ENCODE results near the gene INKA1. TPM values are rescaled to one million over a fixed set of nuclear protein-coding genes. Genes with fewer than 3 reads are reported as not detected.
"Not testable (repeated sequence)": the region's sequence is repeated elsewhere in the genome, so short reads cannot be mapped to it uniquely, and the experiment has no call there.

The INKA1 gene
- total RNA-seq, 2 donors from 2014 or later = 0.26 to 0.32 TPM

- no peak for ATAC-seq (replicated peaks)
- no peak overlapping the region for H3K4me3 Mint-ChIP-seq
- H3K27me3 Mint-ChIP-seq = no peaks in the 10 kb centered on the region
- H3K4me1 Mint-ChIP-seq = peaks cover 25% of the 10 kb centered on the region
- H3K9me3 Mint-ChIP-seq = no peaks in the 10 kb centered on the region
- H3K27ac Mint-ChIP-seq = no peak overlapping the region
- peaks cover 80% of the 10 kb centered on the region for H3K36me3 Mint-ChIP-seq (ENCODE audit: low read depth)
Observed at GRCh38 chr3:49780080-49780974, 22.7 kb upstream of the INKA1 start.

- peaks cover 79% of the 10 kb centered on the region for H3K36me3 Mint-ChIP-seq (ENCODE audit: low read depth)
- peak overlapping the region; percentile 26 for H3K27ac Mint-ChIP-seq
- ATAC-seq (replicated peaks); H3K4me3 Mint-ChIP-seq; H3K9me3 Mint-ChIP-seq; H3K27me3 Mint-ChIP-seq: not testable (repeated sequence)
- H3K4me1 Mint-ChIP-seq = peaks cover 29% of the 10 kb centered on the region
Observed at GRCh38 chr3:49780975-49781365, 22.1 kb upstream of the INKA1 start.

GRCh38 chr3:49781415-49782199 is 21.5 kb upstream of the INKA1 start:
- Mint-ChIP-seq H3K27me3 (no peaks in the 10 kb centered on the region), H3K9me3 (no peaks in the 10 kb centered on the region), H3K4me1 (peaks cover 29% of the 10 kb centered on the region), H3K4me3 (no peak overlapping the region), H3K27ac (peak overlapping the region; percentile 26), H3K36me3 (ENCODE audit: low read depth) (peaks cover 75% of the 10 kb centered on the region)
- ATAC-seq (replicated peaks) = no peak

- peaks cover 70% of the 10 kb centered on the region for H3K36me3 Mint-ChIP-seq (ENCODE audit: low read depth)
- not testable (repeated sequence) for H3K27me3 Mint-ChIP-seq; H3K4me3 Mint-ChIP-seq; H3K27ac Mint-ChIP-seq; ATAC-seq (replicated peaks); H3K9me3 Mint-ChIP-seq
- peaks cover 29% of the 10 kb centered on the region for H3K4me1 Mint-ChIP-seq
Observed at GRCh38 chr3:49782277-49782676, 20.8 kb upstream of the INKA1 start.

- Mint-ChIP-seq H3K27me3 (no peaks in the 10 kb centered on the region), H3K9me3 (no peaks in the 10 kb centered on the region), H3K4me3 (peak overlapping the region; percentile 96), H3K27ac (peak overlapping the region; percentile 98), H3K4me1 (peaks cover 13% of the 10 kb centered on the region), H3K36me3 (ENCODE audit: low read depth) (peaks cover 41% of the 10 kb centered on the region)
- peak; percentile 52 for ATAC-seq (replicated peaks)
Observed at GRCh38 chr3:49785565-49786356, 17.3 kb upstream of the INKA1 start.

- ATAC-seq (replicated peaks) = peak; percentile 100
- peak within 1 kb of the TSS; percentile 96 for H3K4me3 Mint-ChIP-seq
- no peaks in the 10 kb centered on the region for H3K27me3 Mint-ChIP-seq
- H3K4me1 Mint-ChIP-seq = peaks cover 8% of the 10 kb centered on the region
- no peaks in the 10 kb centered on the region for H3K9me3 Mint-ChIP-seq
- peaks cover 33% of the 10 kb centered on the region for H3K36me3 Mint-ChIP-seq (ENCODE audit: low read depth)
- peak within 1 kb of the TSS; percentile 98 for H3K27ac Mint-ChIP-seq
Observed at GRCh38 chr3:49786357-49787181, 16.5 kb upstream of the INKA1 start, which contains the start of gene IP6K1. TSS of gene IP6K1 (minus strand) at chr3:49786542. CDS start at chr3:49748040, 38,502 bp downstream.

GRCh38 chr3:49787182-49787464 is 15.9 kb upstream of the INKA1 start:
- Mint-ChIP-seq H3K36me3 (ENCODE audit: low read depth) (peaks cover 31% of the 10 kb centered on the region), H3K27me3 (no peaks in the 10 kb centered on the region), H3K9me3 (no peaks in the 10 kb centered on the region), H3K27ac (peak overlapping the region; percentile 98), H3K4me3 (peak overlapping the region; percentile 96), H3K4me1 (peaks cover 8% of the 10 kb centered on the region)
- ATAC-seq (replicated peaks) = no peak

GRCh38 chr3:49787536-49787935 is 15.5 kb upstream of the INKA1 start:
- Mint-ChIP-seq H3K27ac (peak overlapping the region; percentile 98), H3K4me3 (peak overlapping the region; percentile 96), H3K36me3 (ENCODE audit: low read depth) (peaks cover 27% of the 10 kb centered on the region), H3K9me3 (no peaks in the 10 kb centered on the region), H3K27me3 (no peaks in the 10 kb centered on the region), H3K4me1 (peaks cover 8% of the 10 kb centered on the region)
- ATAC-seq (replicated peaks) = no peak

- H3K4me3 Mint-ChIP-seq = no peak overlapping the region
- no peaks in the 10 kb centered on the region for H3K9me3 Mint-ChIP-seq
- H3K27ac Mint-ChIP-seq = no peak overlapping the region
- H3K36me3 Mint-ChIP-seq (ENCODE audit: low read depth) = peaks cover 22% of the 10 kb centered on the region
- no peaks in the 10 kb centered on the region for H3K27me3 Mint-ChIP-seq
- no peak for ATAC-seq (replicated peaks)
- peaks cover 8% of the 10 kb centered on the region for H3K4me1 Mint-ChIP-seq
Observed at GRCh38 chr3:49788056-49788455, 15.0 kb upstream of the INKA1 start.

- Mint-ChIP-seq H3K9me3 (no peaks in the 10 kb centered on the region), H3K27ac (no peak overlapping the region), H3K27me3 (no peaks in the 10 kb centered on the region), H3K4me1 (no peaks in the 10 kb centered on the region), H3K4me3 (no peak overlapping the region), H3K36me3 (ENCODE audit: low read depth) (peaks cover under 1% of the 10 kb centered on the region)
- no peak for ATAC-seq (replicated peaks)
Observed at GRCh38 chr3:49790626-49791411, 12.2 kb upstream of the INKA1 start.

- H3K27me3 Mint-ChIP-seq = no peaks in the 10 kb centered on the region
- H3K36me3 Mint-ChIP-seq (ENCODE audit: low read depth) = no peaks in the 10 kb centered on the region
- ATAC-seq (replicated peaks) = no peak
- H3K9me3 Mint-ChIP-seq = no peaks in the 10 kb centered on the region
- no peak overlapping the region for H3K27ac Mint-ChIP-seq
- no peak overlapping the region for H3K4me3 Mint-ChIP-seq
- no peaks in the 10 kb centered on the region for H3K4me1 Mint-ChIP-seq
Observed at GRCh38 chr3:49791571-49791970, 11.5 kb upstream of the INKA1 start.

GRCh38 chr3:49792371-49793150 is 10.5 kb upstream of the INKA1 start:
- H3K36me3 Mint-ChIP-seq (ENCODE audit: low read depth) = no peaks in the 10 kb centered on the region
- H3K4me1 Mint-ChIP-seq = no peaks in the 10 kb centered on the region
- ATAC-seq (replicated peaks) = no peak
- H3K9me3 Mint-ChIP-seq = no peaks in the 10 kb centered on the region
- no peak overlapping the region for H3K4me3 Mint-ChIP-seq
- H3K27me3 Mint-ChIP-seq = no peaks in the 10 kb centered on the region
- H3K27ac Mint-ChIP-seq = no peak overlapping the region
